Keratinocyte (primary cell): Measurements from ENCODE around the gene FOXP4. TPM values are rescaled to one million over a fixed set of nuclear protein-coding genes. Genes with fewer than 3 reads are reported as not detected.

Source experiments
- DNase-seq: peaks from one replicate; pipeline ENCODE4 v3.0.0-alpha.2; 2011; ENCODE audit warnings: low read depth, missing footprints, low spot score
- FAIRE-seq: peaks from 2 replicates; lab custom pipeline; 2011; peaks lifted over from hg19 to GRCh38; lab: Jason Lieb, UNC
- H2AFZ ChIP-seq: 2 replicates; pipeline ENCODE4 v1.6.0; 2012; ENCODE audit warnings: low read length, control low read depth, inconsistent platforms; ENCODE audit not compliant: control insufficient read depth
- H3K27ac ChIP-seq: 2 replicates; pipeline ENCODE4 v1.5.1; 2011; ENCODE audit warnings: low read length; ENCODE audit not compliant: control insufficient read depth, insufficient read depth
- H3K27me3 ChIP-seq: 3 replicates; pipeline ENCODE4 v1.6.0; 2011; ENCODE audit warnings: low read length; ENCODE audit not compliant: control insufficient read depth, insufficient read depth; ENCODE audit errors: extremely low read depth
- H3K36me3 ChIP-seq, 2 experiments: 2 replicates in 1 of 2; 3 replicates in 1 of 2; pipeline ENCODE4 v1.5.1; 2011; ENCODE audit warnings: low read length in 2 of 2, mild to moderate bottlenecking in 1 of 2; ENCODE audit not compliant: control insufficient read depth in 2 of 2, insufficient read depth in 2 of 2; ENCODE audit errors: extremely low read depth in 1 of 2
- H3K4me1 ChIP-seq: 3 replicates; pipeline ENCODE4 v1.5.1; 2011; ENCODE audit warnings: low read length; ENCODE audit not compliant: control insufficient read depth, insufficient read depth; ENCODE audit errors: extremely low read depth
- H3K4me2 ChIP-seq: 3 replicates; pipeline ENCODE4 v1.6.0; 2011; ENCODE audit warnings: low read depth, low read length; ENCODE audit not compliant: control insufficient read depth, insufficient read depth; ENCODE audit errors: extremely low read depth
- H3K4me3 ChIP-seq, 3 experiments: fragments of 200-600 bp in 1 of 3; sonication (generic) in 1 of 3; 2 replicates in 2 of 3; 3 replicates in 1 of 3; pipeline ENCODE4 v1.5.1; 2011 to 2016; ENCODE audit warnings: low read length in 3 of 3, mild to moderate bottlenecking in 3 of 3, control low read depth in 2 of 3, inconsistent platforms in 1 of 3, low read depth in 1 of 3, mixed read lengths in 1 of 3, mixed run types in 1 of 3, moderate library complexity in 1 of 3; ENCODE audit not compliant: control insufficient read depth in 2 of 3, insufficient read depth in 2 of 3; ENCODE audit errors: extremely low read depth in 1 of 3
- H3K79me2 ChIP-seq: 2 replicates; pipeline ENCODE4 v1.6.0; 2012; ENCODE audit warnings: low read length; ENCODE audit not compliant: control insufficient read depth, insufficient read depth
- H3K9ac ChIP-seq: 3 replicates; pipeline ENCODE4 v1.6.0; 2011; ENCODE audit warnings: low read length; ENCODE audit not compliant: control insufficient read depth, insufficient read depth; ENCODE audit errors: extremely low read depth
- H3K9me1 ChIP-seq: 3 replicates; pipeline ENCODE4 v1.6.0; 2011; ENCODE audit warnings: low read length; ENCODE audit not compliant: control insufficient read depth, insufficient read depth; ENCODE audit errors: extremely low read depth
- H3K9me3 ChIP-seq: 2 replicates; pipeline ENCODE4 v1.5.1; 2012; ENCODE audit warnings: low read depth, low read length; ENCODE audit not compliant: control insufficient read depth
- H4K20me1 ChIP-seq: 3 replicates; pipeline ENCODE4 v1.6.0; 2011; ENCODE audit warnings: low read length; ENCODE audit not compliant: control insufficient read depth, insufficient read depth; ENCODE audit errors: extremely low read depth
- CTCF ChIP-seq, 3 experiments: IDR thresholded peaks in 1 of 3; conservative IDR thresholded peaks in 1 of 3; optimal IDR thresholded peaks in 1 of 3; 2 replicates in 2 of 3; 3 replicates in 1 of 3; pipeline versions ENCODE3 to v1.5.1; 2011; ENCODE audit warnings: low read length in 3 of 3, mild to moderate bottlenecking in 3 of 3, moderate library complexity in 2 of 3, control low read depth in 1 of 3, inconsistent platforms in 1 of 3; ENCODE audit not compliant: insufficient read depth in 2 of 3; ENCODE audit errors: extremely low read depth in 1 of 3
- EZH2 ChIP-seq: IDR thresholded peaks from one replicate; pipeline ENCODE4 v1.6.1; 2012; ENCODE audit warnings: inconsistent platforms, mild to moderate bottlenecking, low read length, moderate library complexity
- dilution Hi-C: fragments of 300-500 bp; cut with MboI; formaldehyde crosslinking; loops from one replicate; pipeline ENCODE4 v1.7.0; 2020; ENCODE audit warnings: low sequenced_read_pairs; ENCODE audit not compliant: extremely low pct_ligation_motif_present
- polyA plus RNA-seq, 5 experiments: library from polyadenylated mRNA; depleted of rRNA in 3 of 5; stranded (reverse) in 3 of 5; stranded (forward) in 1 of 5; unstranded in 1 of 5; fragments of >200 nt; gene quantifications; 1 replicate in 1 of 5; 2 replicates in 3 of 5; 3 replicates in 1 of 5; pipeline versions ENCODE4 v1.2.1 to v1.2.3, GENCODE V29; 2011 to 2012; ENCODE audit warnings: missing spikeins in 2 of 5, low read depth in 1 of 5, low replicate concordance in 1 of 5

Gene FOXP4
- polyA plus RNA-seq, 1 donor (not counting 4 experiments of a cell fraction or from before 2014, with no cell fraction given) = 1.1 TPM

DNA sequence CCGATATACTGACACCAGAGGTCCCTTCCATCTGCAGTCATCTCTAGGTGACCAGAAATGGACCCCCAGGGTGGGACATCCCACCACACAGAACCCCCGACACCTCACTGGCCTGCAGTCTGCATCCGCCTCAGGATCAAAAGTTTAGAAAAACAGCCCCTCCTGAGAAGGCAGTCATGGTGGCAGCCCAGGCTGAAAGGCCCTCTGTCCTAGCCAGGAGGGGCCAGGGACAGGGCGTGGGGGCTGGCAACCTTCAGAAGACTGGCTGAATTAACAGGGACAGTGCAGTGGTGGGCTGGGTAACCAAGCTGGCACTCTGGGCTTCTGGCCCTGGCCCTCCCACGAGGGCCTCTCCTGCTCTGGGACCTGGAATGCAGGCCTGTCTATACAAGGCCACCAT lies 57.8 kb downstream of the FOXP4 start:
- Histone ChIP-seq H3K4me1 (peaks cover 5% of the 10 kb centered on the region), H3K79me2 (no peaks in the 10 kb centered on the region), H2AFZ (no peak overlapping the region), H3K27me3 (no peaks in the 10 kb centered on the region), H3K9me1 (no peaks in the 10 kb centered on the region), H3K9ac (no peak overlapping the region), H3K27ac (no peak overlapping the region), H4K20me1 (no peaks in the 10 kb centered on the region), H3K4me3 (no peak overlapping the region), H3K4me2 (no peak overlapping the region), H3K9me3 (no peaks in the 10 kb centered on the region), H3K36me3 (peaks cover 0 to 2% of the 10 kb centered on the region in 2 experiments)
- DNase-seq (no peak), FAIRE-seq (no peak)
- dilution Hi-C loops = no loop called here
- TF ChIP-seq EZH2 (no peak), CTCF (optimal IDR thresholded peaks at IDR 0.05 in 1 of 3, IDR thresholded peaks at IDR 0.05 in 1 of 3, conservative IDR thresholded peaks at IDR 0.05 in 1 of 3; ENCODE audit: extremely low read depth in 1 of 3, insufficient read depth in 2 of 3, low read length in 3 of 3) (no peak)

GRCh38 chr6:41605649-41606048 lies 59.5 kb downstream of the FOXP4 start:
- H3K36me3 ChIP-seq = no peaks in the 10 kb centered on the region
- H2AFZ ChIP-seq = no peak overlapping the region
- H3K4me3 ChIP-seq = no peak overlapping the region
- peaks cover 5% of the 10 kb centered on the region for H3K4me1 ChIP-seq
- H4K20me1 ChIP-seq = no peaks in the 10 kb centered on the region
- no peak overlapping the region for H3K4me2 ChIP-seq
- dilution Hi-C loops = no loop called here
- no peaks in the 10 kb centered on the region for H3K27me3 ChIP-seq
- no peaks in the 10 kb centered on the region for H3K9me1 ChIP-seq
- H3K9me3 ChIP-seq = no peaks in the 10 kb centered on the region
- no peak overlapping the region for H3K9ac ChIP-seq
- no peak overlapping the region for H3K27ac ChIP-seq
- no peak for FAIRE-seq
- TF ChIP-seq EZH2 (no peak), CTCF (optimal IDR thresholded peaks at IDR 0.05 in 1 of 3, IDR thresholded peaks at IDR 0.05 in 1 of 3, conservative IDR thresholded peaks at IDR 0.05 in 1 of 3; ENCODE audit: extremely low read depth in 1 of 3, insufficient read depth in 2 of 3, low read length in 3 of 3) (peak in 1 of 3 experiments; percentile 71)
- H3K79me2 ChIP-seq = no peaks in the 10 kb centered on the region
- DNase-seq = no peak
